Pancreas (tissue), 10 donors: Measurements from ENCODE around the gene ZNF414. TPM values are rescaled to one million over a fixed set of nuclear protein-coding genes. Genes with fewer than 3 reads are reported as not detected.

Source experiments
- ATAC-seq, 4 donors: fragments of 200-7000 bp; cut with Tn5 transposase; one replicate each; pipeline versions ENCODE4 v1.8.0 to v1.9.1; 2020; ENCODE audit warnings: mild to moderate bottlenecking in 4 of 4, moderate library complexity in 4 of 4
- DNase-seq, 6 donors: peaks; one replicate each; pipeline ENCODE4 v3.0.0-alpha.2; 2020
- FAIRE-seq: peaks from 2 replicates; lab custom pipeline; 2012; peaks lifted over from hg19 to GRCh38; lab: Jason Lieb, UNC
- H3K27ac ChIP-seq, 4 donors: fragments of 200-600 bp; sonication (generic); 1 replicate in 3 of 4; 2 replicates in 1 of 4; pipeline versions ENCODE4 v1.5.0 to v1.8.0; 2020
- H3K27me3 ChIP-seq, 4 donors: fragments of 200-600 bp; one replicate each; pipeline ENCODE4 v1.8.0; 2021
- H3K36me3 ChIP-seq, 3 donors: fragments of 200-600 bp; sonication (generic) in 1 of 3; one replicate each; pipeline versions ENCODE4 v1.5.0 to v1.8.0; 2020 to 2021
- H3K4me1 ChIP-seq, 3 donors: fragments of 200-600 bp; one replicate each; pipeline ENCODE4 v1.8.0; 2021
- H3K4me3 ChIP-seq, 4 donors: fragments of 200-600 bp; sonication (generic) in 2 of 4; one replicate each; pipeline versions ENCODE4 v1.5.0 to v1.8.0; 2020 to 2021
- H3K9me3 ChIP-seq, 4 donors: fragments of 200-600 bp; one replicate each; pipeline ENCODE4 v1.8.0; 2021
- CTCF ChIP-seq, 4 donors: fragments of 200-600 bp; sonication (generic) in 3 of 4; IDR thresholded peaks; one replicate each; pipeline versions ENCODE4 v1.5.0 to v1.8.0; 2021; ENCODE audit warnings: antibody characterized with exemption in 4 of 4
- WGBS, 2 donors: extraction: QIAGEN DNeasy Blood & Tissue Kit; methylation state at CpG; one replicate each; pipeline ENCODE4 v1.1.7; 2013; 5-methylcytosine and 5-hydroxymethylcytosine counted together
- intact Hi-C, 3 donors: fragments of 100-400 bp; cut with DNase I; formaldehyde crosslinking; loops; one replicate each; pipeline versions ENCODE4 v1.11.1 to v1.14.2; 2022
- polyA plus RNA-seq, 2 donors: library from polyadenylated mRNA; stranded (reverse); fragments of 200-250 nt; gene quantifications; one replicate each; pipeline ENCODE4 v1.2.3, GENCODE V29; 2013
- total RNA-seq, 6 donors: library from RNA; stranded (reverse); fragmentation: NEBNext Ultra II Directional in 4 of 6; extraction: Animal tissue kit (Norgen Biotek cat#: 25700) in 4 of 6; gene quantifications; one replicate each; pipeline versions ENCODE4 v1.2.1 to v1.2.4, GENCODE V29; 2021 to 2023
- donor health status: healthy with polysubstance abuse.
- donor health status: DM: no; HTN: no; CAD: no; lungs with moderate emphysema.
- donor health status: DM: no; HTN: no; CAD: no.
- donor health status: control.
- donor health status: control.
- donor health status: Bipolar disorder and iron deficiency.
- donor health status: DM: yes; HTN: yes; CAD: no.
- donor health status: DM: no; HTN: no; CAD: no.
- donor health status: DM: no; HTN: no; CAD: no.
- donor health status: DM: yes; HTN: yes; CAD: no.

The ZNF414 gene
- total and polyA plus RNA-seq, 8 donors = 7.3 to 36.9 (median 13.1) TPM

GRCh38 chr19:8512115-8512967 lies 1.6 kb downstream of the ZNF414 start:
- FAIRE-seq (no peak), DNase-seq (peak in 2 of 6 donors; percentile 41 to 55), ATAC-seq (no peak)
- no peaks in the 10 kb centered on the region for H3K27me3 ChIP-seq
- H3K4me3 ChIP-seq = no peak overlapping the region
- no peak overlapping the region for H3K27ac ChIP-seq
- no peak for TF ChIP-seq CTCF (IDR thresholded peaks at IDR 0.05)
- no peaks in the 10 kb centered on the region for H3K36me3 ChIP-seq
- peaks cover 6 to 8% (median 6%) of the 10 kb centered on the region in 3 donors for H3K4me1 ChIP-seq
- WGBS, 2 donors = 82 to 83% methylated on average over 22 of the region's 22 CpGs
- H3K9me3 ChIP-seq = no peaks in the 10 kb centered on the region
- intact Hi-C loops = no loop called here

- H3K36me3 ChIP-seq = no peaks in the 10 kb centered on the region
- H3K27me3 ChIP-seq = no peaks in the 10 kb centered on the region
- FAIRE-seq (no peak), ATAC-seq (no peak), DNase-seq (peak in 3 of 6 donors; percentile 27 to 61 (median 49))
- WGBS, 2 donors = 77 to 82% methylated on average over 40 to 45 of the region's 45 CpGs
- H3K4me1 ChIP-seq = peaks cover 6 to 8% (median 6%) of the 10 kb centered on the region in 3 donors
- no peak overlapping the region for H3K27ac ChIP-seq
- no peak overlapping the region for H3K4me3 ChIP-seq
- intact Hi-C loops = no loop called here
- TF ChIP-seq CTCF (IDR thresholded peaks at IDR 0.05) = no peak
- H3K9me3 ChIP-seq = no peaks in the 10 kb centered on the region
Measured at GRCh38 chr19:8511573-8512101, 2.3 kb downstream of the ZNF414 start.

- intact Hi-C loops = no loop called here
- WGBS, 2 donors = 86 to 87% methylated on average over 36 to 52 of the region's 52 CpGs
Measured at GRCh38 chr19:8510589-8511115, 3.3 kb downstream of the ZNF414 start.

GRCh38 chr19:8506402-8506957 lies 7.5 kb downstream of the ZNF414 start:
- ATAC-seq = peak; percentile 4 to 55 (median 50)
- no peak for TF ChIP-seq CTCF (IDR thresholded peaks at IDR 0.05)
- intact Hi-C loops = loop anchor here (5.0 to 10.0 kb wide), 2 partner anchors 149 to 152 kb away; no protein-coding TSS in a partner anchor
- peak in 3 of 6 donors; percentile 33 to 47 (median 42) for DNase-seq
- H3K4me3 ChIP-seq = peak overlapping the region; percentile 37 to 64 (median 51)
- H3K36me3 ChIP-seq = no peaks in the 10 kb centered on the region
- H3K27ac ChIP-seq = peak overlapping the region in 3 of 4 donors; percentile 19 to 46 (median 31)
- WGBS, 2 donors = 11 to 21% methylated on average over 18 of the region's 18 CpGs
- FAIRE-seq = no peak
- no peaks in the 10 kb centered on the region for H3K9me3 ChIP-seq
- H3K4me1 ChIP-seq = no peaks in the 10 kb centered on the region
- H3K27me3 ChIP-seq = no peaks in the 10 kb centered on the region

More at GRCh38 chr19:8510589-8511115, 3.3 kb downstream of the ZNF414 start:
- Histone ChIP-seq H3K27ac (no peak overlapping the region), H3K4me3 (no peak overlapping the region), H3K27me3 (no peaks in the 10 kb centered on the region), H3K9me3 (no peaks in the 10 kb centered on the region), H3K4me1 (peaks cover 6 to 8% (median 6%) of the 10 kb centered on the region in 3 donors), H3K36me3 (no peaks in the 10 kb centered on the region)
- no peak for ATAC-seq
- peak in 1 of 6 donors; percentile 56 for DNase-seq
- TF ChIP-seq CTCF (IDR thresholded peaks at IDR 0.05) = no peak
- FAIRE-seq = no peak
